Superior temporal gyrus (tissue), 1 donor: ENCODE data around the gene ASTN2.
A peak's percentile ranks its signal among the peaks of the same experiment; 100 is the strongest.

Source experiments
- DNase-seq: peaks from one replicate; pipeline ENCODE4 v3.0.0-alpha.2; 2016; ENCODE audit errors: extremely low spot score

ASTN2 gene

GRCh38 chr9:117414906-117415331 lies at the start of gene ASTN2:
Gene ASTN2 (minus strand): TSS chr9:117415057. CDS start chr9:117414938, 119 bp downstream.
- peak; percentile 40 for DNase-seq

GRCh38 chr9:117462861-117463260 lies 48.0 kb upstream of the ASTN2 start:
- no peak for DNase-seq

- DNase-seq = no peak
These were observed 46.5 kb upstream of the ASTN2 start for GRCh38 chr9:117461386-117461785.

GRCh38 chr9:117460743-117461142 lies 45.9 kb upstream of the ASTN2 start:
- no peak for DNase-seq

GRCh38 chr9:117459913-117460312 lies 45.1 kb upstream of the ASTN2 start:
- DNase-seq = no peak

- DNase-seq = no peak
These were observed 43.2 kb upstream of the ASTN2 start for GRCh38 chr9:117458066-117458465.

GRCh38 chr9:117454711-117455110 lies 39.9 kb upstream of the ASTN2 start:
- DNase-seq = no peak

- no peak for DNase-seq
These were observed 38.9 kb upstream of the ASTN2 start for GRCh38 chr9:117453737-117454136.

- no peak for DNase-seq
These were observed 36.5 kb upstream of the ASTN2 start for GRCh38 chr9:117451311-117451710.

GRCh38 chr9:117448066-117448465 lies 33.2 kb upstream of the ASTN2 start:
- DNase-seq = no peak

- no peak for DNase-seq
These were observed 30.8 kb upstream of the ASTN2 start for GRCh38 chr9:117445631-117446030.

GRCh38 chr9:117444501-117444900 lies 29.6 kb upstream of the ASTN2 start:
- no peak for DNase-seq

GRCh38 chr9:117437283-117437682 lies 22.4 kb upstream of the ASTN2 start:
- DNase-seq = no peak

GRCh38 chr9:117435630-117436261 lies 20.9 kb upstream of the ASTN2 start:
- peak; percentile 10 for DNase-seq

GRCh38 chr9:117434566-117434965 lies 19.7 kb upstream of the ASTN2 start:
- DNase-seq = no peak

- no peak for DNase-seq
These were observed 16.0 kb upstream of the ASTN2 start for GRCh38 chr9:117430813-117431212.

GRCh38 chr9:117427357-117427913 lies 12.6 kb upstream of the ASTN2 start:
- DNase-seq = no peak

GRCh38 chr9:117425566-117425965 lies 10.7 kb upstream of the ASTN2 start:
- no peak for DNase-seq

GRCh38 chr9:117424291-117424690 lies 9.4 kb upstream of the ASTN2 start:
- no peak for DNase-seq

- DNase-seq = no peak
These were observed 3.3 kb upstream of the ASTN2 start for GRCh38 chr9:117418111-117418510.

GRCh38 chr9:117416856-117417255 lies 2.0 kb upstream of the ASTN2 start:
- DNase-seq = no peak

GRCh38 chr9:117415358-117415914 lies 579 bp upstream of the ASTN2 start:
- no peak for DNase-seq

- no peak for DNase-seq
These were observed 494 bp downstream of the ASTN2 start for GRCh38 chr9:117414220-117414905.
